GM12865 (cell line): Measurements from ENCODE around the gene MAP10.

Experiments used
- DNase-seq: peaks from one replicate; pipeline ENCODE4 v3.0.0; 2010; ENCODE audit warnings: low read depth
- H3K4me3 ChIP-seq: 2 replicates; pipeline ENCODE4 v1.5.1; 2011; ENCODE audit warnings: mild to moderate bottlenecking, low read depth, low read length, control low read depth
- TF ChIP-seq, protein P1 (sequence below): IDR thresholded peaks from 2 replicates; pipeline ENCODE4 v1.5.1; 2011; ENCODE audit warnings: low read length, control low read depth, low read depth, inconsistent platforms; ENCODE audit not compliant: insufficient read depth; ENCODE audit errors: missing control alignments

MAP10 gene

DNA sequence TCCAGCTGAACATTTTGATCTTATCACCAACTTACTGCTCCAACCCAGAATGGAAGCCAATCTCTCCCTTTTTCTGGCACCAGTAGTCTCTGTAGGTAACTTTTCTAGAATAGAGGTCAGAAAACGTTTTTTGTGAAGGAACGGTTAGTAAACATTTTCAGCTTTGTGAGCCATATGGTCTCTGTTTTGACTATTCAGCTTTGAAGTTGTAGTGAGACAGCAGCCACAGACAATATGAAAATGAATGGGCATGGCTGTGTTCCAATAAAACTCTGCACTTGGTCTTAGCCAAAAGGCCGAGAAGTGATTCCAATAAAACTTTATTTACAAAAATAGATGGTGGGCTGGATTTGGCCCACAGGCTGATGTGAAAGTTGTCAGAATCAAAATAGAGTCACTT, 28.9 kb downstream of the MAP10 start:
- H3K4me3 ChIP-seq: no peak overlapping the region
- TF ChIP-seq, protein P1, sequence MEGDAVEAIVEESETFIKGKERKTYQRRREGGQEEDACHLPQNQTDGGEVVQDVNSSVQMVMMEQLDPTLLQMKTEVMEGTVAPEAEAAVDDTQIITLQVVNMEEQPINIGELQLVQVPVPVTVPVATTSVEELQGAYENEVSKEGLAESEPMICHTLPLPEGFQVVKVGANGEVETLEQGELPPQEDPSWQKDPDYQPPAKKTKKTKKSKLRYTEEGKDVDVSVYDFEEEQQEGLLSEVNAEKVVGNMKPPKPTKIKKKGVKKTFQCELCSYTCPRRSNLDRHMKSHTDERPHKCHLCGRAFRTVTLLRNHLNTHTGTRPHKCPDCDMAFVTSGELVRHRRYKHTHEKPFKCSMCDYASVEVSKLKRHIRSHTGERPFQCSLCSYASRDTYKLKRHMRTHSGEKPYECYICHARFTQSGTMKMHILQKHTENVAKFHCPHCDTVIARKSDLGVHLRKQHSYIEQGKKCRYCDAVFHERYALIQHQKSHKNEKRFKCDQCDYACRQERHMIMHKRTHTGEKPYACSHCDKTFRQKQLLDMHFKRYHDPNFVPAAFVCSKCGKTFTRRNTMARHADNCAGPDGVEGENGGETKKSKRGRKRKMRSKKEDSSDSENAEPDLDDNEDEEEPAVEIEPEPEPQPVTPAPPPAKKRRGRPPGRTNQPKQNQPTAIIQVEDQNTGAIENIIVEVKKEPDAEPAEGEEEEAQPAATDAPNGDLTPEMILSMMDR: no peak
- DNase-seq: peak; percentile 13

DNA sequence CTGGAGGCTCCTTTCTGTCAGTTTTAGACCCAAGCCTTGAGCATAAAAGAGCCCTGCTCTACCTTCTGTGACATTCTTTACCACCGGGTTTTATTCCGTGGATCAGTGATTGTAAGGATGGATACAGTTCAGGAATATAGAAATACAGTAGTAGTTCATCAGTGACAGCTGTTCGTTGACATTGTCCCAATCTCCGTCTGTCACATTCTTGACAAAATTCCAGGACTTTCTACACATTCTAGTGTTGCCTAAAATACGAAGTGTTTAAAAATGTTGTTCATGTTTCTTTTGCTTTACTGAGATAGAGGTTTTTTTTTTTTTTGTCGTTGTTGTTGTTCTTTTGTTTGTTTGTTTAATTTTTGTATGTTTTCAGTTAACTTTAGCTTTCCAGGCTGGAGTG, 29.9 kb downstream of the MAP10 start:
- TF ChIP-seq, protein P1: no peak
- no peak for DNase-seq
- no peak overlapping the region for H3K4me3 ChIP-seq

DNA sequence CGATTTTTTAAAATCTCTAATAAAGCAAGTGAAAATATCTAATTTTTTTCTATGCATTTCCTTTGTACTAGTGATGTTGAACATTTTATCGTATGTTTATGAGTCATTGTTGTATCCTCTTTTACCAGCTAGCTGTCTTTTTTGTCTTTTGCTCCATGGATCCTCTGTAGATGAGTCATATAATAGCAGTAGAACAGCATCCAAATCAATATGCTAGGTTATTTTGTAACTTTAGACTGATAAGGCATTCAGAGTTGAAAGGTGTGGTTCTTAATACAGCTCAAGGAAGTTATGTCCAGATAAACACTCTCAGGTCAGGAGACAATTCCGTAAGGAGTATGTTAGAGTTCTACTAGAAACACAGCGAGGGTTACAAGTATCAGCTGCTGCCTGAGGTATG, 31.9 kb downstream of the MAP10 start:
- no peak for DNase-seq
- no peak overlapping the region for H3K4me3 ChIP-seq
- TF ChIP-seq, protein P1: no peak

DNA sequence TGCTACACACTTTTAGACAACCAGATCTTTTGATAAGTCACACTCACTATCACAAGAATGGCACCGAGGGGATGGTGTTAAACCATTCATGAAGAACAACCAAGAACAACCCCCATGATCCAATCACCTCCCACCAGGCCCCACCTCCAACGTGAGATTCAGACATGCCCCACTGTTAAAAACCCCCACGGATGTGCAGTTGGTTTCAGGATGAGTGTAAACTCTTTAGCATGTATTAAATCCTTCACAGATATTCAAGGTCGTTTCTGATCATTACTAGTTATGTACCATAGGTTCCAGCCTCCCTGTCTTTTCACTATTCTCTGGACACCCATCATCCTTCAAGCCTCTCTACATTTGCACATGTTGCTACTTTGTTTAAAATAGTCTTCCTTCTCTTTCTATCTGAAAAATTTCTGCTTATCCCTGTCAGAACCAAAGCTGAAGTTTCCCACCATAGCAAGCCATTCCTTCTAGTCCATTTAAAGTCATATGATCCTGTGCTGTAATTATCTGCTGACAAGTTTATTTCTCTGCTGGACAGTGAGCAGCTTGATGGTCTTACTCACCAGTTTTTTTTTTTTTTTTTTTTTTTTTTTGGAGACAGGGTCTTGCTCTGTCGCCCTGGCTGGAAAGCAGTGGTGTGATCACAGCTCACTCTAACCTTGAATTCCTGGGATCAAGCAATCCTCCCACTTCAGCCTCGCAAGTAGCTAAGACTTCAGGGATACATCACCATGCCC, 36.8 kb downstream of the MAP10 start:
- H3K4me3 ChIP-seq: no peak overlapping the region
- peak; percentile 34 for DNase-seq
- TF ChIP-seq, protein P1: no peak

DNA sequence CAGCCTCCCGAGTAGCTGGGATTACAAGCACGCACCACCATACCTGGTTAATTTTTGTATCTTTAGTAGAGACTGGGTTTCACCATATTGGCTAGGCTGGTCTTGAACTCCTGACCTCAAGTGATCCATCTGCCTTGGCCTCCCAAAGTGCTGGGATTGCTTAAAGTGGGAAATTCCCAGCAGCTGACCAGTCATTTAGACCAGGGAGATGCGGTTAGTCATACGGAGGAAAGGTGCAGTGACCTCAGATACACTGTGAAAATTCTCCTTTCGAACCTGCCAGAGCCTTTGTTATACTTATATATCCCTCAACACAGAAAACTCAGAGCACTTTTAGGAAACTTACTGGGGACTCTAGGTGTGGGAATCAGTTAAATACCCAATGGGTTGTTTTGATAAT, 39.6 kb downstream of the MAP10 start:
- TF ChIP-seq, protein P1: no peak
- H3K4me3 ChIP-seq: no peak overlapping the region
- peak; percentile 23 for DNase-seq

DNA sequence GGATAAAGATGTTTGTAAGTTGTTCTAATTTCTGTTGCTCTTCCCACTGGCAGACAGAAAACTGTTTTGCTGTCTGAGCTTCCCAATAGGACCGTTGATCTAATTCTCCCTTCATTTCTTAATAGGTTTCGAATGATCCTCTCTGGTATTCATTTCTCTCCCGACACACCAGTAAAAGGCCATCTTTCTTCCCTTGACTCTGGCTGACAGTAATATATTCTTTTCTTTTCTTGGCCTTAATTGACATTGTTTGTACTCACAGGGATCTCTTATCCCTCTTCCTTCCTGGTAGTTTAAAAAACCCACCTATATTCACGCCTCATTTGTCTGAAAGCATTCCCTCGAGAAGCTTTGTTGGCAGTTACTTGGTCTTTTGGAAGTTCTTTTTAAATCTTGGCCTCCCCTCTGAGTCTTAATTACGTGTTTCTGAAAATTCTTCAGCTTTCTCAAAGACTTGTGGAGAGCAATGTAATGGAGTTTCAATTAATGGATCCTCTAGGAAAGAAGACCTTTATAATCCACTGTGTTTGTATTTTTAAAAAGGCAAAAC, 40.3 kb downstream of the MAP10 start:
- H3K4me3 ChIP-seq: no peak overlapping the region
- no peak for DNase-seq
- TF ChIP-seq, protein P1: no peak

DNA sequence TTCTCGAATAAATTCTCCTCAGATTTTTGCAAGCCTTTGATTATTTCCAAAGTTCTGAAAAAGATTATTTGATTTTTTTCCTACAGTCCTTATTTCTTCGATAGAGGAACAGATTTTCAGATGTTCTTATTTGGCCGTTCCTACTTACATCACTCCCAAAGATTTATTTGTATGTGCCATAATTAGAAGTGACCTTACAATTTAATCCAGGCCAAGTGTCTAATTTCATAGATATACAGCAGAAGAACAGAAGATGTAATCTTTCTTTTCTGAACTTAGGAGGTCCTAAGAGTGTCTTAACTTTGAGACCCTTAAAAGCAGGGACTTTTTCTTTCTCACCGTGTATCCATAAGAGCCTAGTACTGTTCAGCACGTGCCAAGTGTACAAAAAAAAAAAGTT, 46.3 kb downstream of the MAP10 start:
- no peak for DNase-seq
- TF ChIP-seq, protein P1: no peak
- H3K4me3 ChIP-seq: no peak overlapping the region
